IPS-20b (cell line): ENCODE measurements around the gene GNPTAB.

Experiments used
- H3K27ac ChIP-seq: one replicate; pipeline ENCODE4 v1.5.1; 2013; ENCODE audit warnings: low read length
- H3K27me3 ChIP-seq: 2 replicates; pipeline ENCODE4 v1.6.1; 2013; ENCODE audit warnings: mild to moderate bottlenecking, low read length, inconsistent platforms; ENCODE audit not compliant: insufficient read depth
- H3K36me3 ChIP-seq: 2 replicates; pipeline ENCODE4 v1.6.1; 2013; ENCODE audit warnings: low read depth, mild to moderate bottlenecking, inconsistent platforms, low read length, moderate library complexity; ENCODE audit not compliant: insufficient read depth
- H3K4me1 ChIP-seq: 2 replicates; pipeline ENCODE4 v1.6.1; 2013; ENCODE audit warnings: mild to moderate bottlenecking, control low read depth, inconsistent platforms, low read length, moderate library complexity; ENCODE audit not compliant: insufficient read depth
- H3K4me3 ChIP-seq: 2 replicates; pipeline ENCODE4 v1.5.1; 2013; ENCODE audit warnings: mild to moderate bottlenecking, low read length, inconsistent platforms
- H3K9ac ChIP-seq: 2 replicates; pipeline ENCODE4 v1.6.1; 2013; ENCODE audit warnings: low read depth, mild to moderate bottlenecking, inconsistent platforms, low read length, moderate library complexity
- H3K9me3 ChIP-seq: 2 replicates; pipeline ENCODE4 v1.6.1; 2013; ENCODE audit warnings: mild to moderate bottlenecking, low read depth, low read length, inconsistent platforms; ENCODE audit not compliant: insufficient read depth

Gene GNPTAB

DNA sequence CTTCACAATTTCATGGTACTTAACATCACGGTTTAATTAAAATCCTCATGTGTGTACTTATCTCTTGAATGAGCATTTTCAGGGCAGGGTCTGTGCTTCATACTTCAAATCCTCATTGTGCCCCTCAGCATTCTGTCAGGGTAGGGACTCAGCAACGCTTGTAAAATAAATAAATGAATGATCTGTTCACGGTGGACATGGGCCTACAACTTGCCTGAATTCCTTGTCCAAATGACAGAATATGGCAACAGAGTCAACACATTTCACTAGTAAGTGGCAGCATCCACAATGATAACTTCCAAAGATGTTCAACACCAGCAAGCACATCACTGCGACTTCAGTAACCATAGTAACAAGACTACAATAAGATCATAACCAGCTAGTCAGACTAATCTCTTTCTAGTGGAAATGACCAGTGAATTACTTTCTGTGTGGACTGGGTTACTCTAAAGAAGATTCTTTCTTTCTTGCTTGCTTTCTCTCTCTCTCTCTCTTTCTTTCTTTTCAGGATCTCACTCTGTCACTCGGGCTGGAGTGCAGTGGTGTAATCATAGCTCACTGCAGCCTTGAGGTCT, 14.5 kb upstream of the GNPTAB start:
- no peaks in the 10 kb centered on the region for H3K4me1 ChIP-seq
- no peak overlapping the region for H3K27ac ChIP-seq
- H3K9me3 ChIP-seq, result no peaks in the 10 kb centered on the region
- H3K9ac ChIP-seq, result no peak overlapping the region
- H3K27me3 ChIP-seq, result no peaks in the 10 kb centered on the region
- no peak overlapping the region for H3K4me3 ChIP-seq
- H3K36me3 ChIP-seq, result no peaks in the 10 kb centered on the region

DNA sequence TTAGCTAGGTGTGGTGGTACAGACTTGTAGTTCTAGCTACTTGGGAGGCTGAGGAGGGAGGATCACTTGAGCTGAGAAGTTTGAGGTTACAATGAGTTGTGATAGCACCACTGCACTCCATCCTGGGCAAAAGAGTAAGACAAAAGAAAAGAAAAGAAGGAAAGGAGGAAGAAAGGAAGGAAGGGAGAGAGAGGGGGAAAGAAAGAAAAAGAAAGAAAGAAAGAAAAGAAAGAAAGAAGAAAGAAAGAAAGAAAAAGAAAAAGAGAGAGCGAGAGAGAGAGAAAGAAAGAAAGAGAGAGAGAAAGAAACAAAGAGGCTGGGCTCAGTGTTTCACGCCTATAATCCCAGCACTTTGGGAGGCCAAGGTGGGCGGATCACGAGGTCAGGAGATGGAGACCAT, 10.3 kb upstream of the GNPTAB start:
- Histone ChIP-seq H3K27ac (no peak overlapping the region), H3K9me3 (no peaks in the 10 kb centered on the region), H3K4me1 (no peaks in the 10 kb centered on the region), H3K9ac (no peak overlapping the region), H3K27me3 (no peaks in the 10 kb centered on the region), H3K36me3 (no peaks in the 10 kb centered on the region), H3K4me3 (no peak overlapping the region)

DNA sequence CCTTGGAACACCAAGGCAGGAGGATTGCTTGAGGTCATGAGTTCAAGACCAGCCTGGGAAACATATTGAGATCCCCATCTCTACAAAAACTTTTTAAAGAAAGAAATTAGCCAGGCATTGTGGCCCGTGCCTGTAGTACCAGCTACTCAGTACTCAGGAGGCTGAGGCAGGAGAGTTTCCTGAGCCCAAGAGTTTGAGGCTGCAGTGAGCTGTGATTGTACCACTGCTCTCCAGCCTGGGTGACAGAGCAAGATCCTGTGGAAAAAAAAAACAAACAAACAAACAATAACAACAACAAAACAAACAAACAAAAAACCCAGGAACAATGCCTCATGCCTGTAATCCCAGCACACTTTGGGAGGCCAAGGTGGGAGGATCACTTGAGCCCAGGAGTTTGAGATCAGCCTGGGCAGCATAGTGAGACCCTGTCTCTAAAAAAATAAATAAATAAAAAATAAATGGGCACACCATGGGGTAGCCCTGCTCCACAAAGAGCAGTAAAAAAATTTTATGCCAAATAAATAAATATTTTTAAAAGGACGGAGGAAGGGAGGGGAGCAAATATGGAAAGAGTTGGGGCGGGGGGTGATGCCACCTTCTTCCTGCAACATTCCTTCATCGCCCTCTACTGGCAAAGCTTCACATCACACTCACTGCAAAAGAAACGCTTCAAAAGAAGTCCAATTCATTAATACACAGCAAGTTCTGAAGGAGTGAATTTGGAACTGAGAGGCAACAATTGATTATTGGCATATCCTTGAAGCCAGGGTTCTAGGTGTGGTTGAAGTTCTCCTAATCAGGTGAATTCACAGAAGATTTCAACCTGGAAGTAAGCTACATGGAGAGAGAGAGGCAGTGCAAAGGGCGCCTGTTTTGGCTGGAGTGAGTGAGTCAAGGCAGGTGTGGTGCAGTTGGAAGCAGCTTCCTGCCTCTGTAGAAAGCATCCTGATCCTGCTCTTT, 8.8 kb upstream of the GNPTAB start:
- H3K9ac ChIP-seq, result no peak overlapping the region
- H3K36me3 ChIP-seq, result no peaks in the 10 kb centered on the region
- H3K9me3 ChIP-seq, result no peaks in the 10 kb centered on the region
- H3K4me1 ChIP-seq, result no peaks in the 10 kb centered on the region
- no peak overlapping the region for H3K4me3 ChIP-seq
- H3K27ac ChIP-seq, result no peak overlapping the region
- no peaks in the 10 kb centered on the region for H3K27me3 ChIP-seq

DNA sequence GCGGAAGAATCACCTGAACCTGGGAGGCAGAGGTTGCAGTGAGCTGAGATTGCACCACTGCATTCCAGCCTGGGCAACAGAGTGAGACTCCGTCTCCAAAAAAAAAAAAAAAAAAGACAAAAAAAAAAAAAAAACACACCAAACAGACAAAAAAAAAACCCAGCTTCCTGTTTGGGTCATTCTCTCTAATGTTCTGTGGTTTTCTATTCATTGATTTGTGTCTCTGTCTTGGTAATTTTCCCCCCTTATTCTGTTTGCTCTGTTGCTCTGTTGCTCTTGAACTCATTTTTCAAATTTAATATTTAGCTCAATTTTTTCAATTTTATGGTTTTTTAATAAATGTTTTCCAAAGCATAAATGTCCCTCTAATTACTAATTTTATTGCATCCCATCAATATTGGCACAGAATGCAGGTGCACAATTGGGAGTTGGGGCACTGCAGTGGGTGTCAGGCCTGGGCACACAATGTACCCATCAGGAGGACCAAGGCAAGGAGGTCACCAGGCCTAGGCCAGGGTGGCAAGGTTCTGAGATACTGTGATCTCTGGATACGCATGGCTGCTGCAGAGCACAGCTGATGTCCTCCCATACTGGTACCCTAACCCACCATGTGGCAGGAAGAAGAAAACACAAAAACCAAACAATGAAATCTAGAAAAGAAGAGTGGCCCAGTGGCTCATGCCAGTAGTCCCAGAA, 8.0 kb upstream of the GNPTAB start:
- H3K36me3 ChIP-seq, result no peaks in the 10 kb centered on the region
- no peak overlapping the region for H3K4me3 ChIP-seq
- H3K9me3 ChIP-seq, result no peaks in the 10 kb centered on the region
- no peaks in the 10 kb centered on the region for H3K27me3 ChIP-seq
- no peaks in the 10 kb centered on the region for H3K4me1 ChIP-seq
- H3K9ac ChIP-seq, result no peak overlapping the region
- no peak overlapping the region for H3K27ac ChIP-seq

DNA sequence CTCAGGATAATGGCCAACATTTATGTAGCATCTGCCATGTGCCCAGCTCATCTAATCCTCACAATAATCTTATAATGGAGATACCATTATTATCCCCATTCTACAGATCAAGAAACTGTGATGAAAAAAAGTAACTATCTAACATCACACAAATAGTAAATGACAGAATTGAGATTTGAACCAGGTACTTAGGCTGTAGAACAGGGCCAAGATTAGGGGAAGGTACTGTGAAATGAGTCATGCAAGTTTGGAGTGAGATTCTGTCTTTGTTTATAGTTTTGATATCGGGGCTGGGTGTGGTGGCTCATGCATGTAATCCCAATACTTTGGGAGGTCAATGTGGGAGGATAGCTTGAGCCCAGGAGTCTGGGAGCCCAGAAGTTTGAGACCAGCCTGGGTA, 1.3 kb upstream of the GNPTAB start:
- H3K27ac ChIP-seq, result no peak overlapping the region
- peaks cover 10% of the 10 kb centered on the region; the same call in 1 of the 2 replicates for H3K4me1 ChIP-seq
- H3K4me3 ChIP-seq, result no peak overlapping the region
- H3K9ac ChIP-seq, result no peak overlapping the region
- H3K36me3 ChIP-seq, result no peaks in the 10 kb centered on the region
- no peaks in the 10 kb centered on the region for H3K27me3 ChIP-seq
- no peaks in the 10 kb centered on the region for H3K9me3 ChIP-seq

DNA sequence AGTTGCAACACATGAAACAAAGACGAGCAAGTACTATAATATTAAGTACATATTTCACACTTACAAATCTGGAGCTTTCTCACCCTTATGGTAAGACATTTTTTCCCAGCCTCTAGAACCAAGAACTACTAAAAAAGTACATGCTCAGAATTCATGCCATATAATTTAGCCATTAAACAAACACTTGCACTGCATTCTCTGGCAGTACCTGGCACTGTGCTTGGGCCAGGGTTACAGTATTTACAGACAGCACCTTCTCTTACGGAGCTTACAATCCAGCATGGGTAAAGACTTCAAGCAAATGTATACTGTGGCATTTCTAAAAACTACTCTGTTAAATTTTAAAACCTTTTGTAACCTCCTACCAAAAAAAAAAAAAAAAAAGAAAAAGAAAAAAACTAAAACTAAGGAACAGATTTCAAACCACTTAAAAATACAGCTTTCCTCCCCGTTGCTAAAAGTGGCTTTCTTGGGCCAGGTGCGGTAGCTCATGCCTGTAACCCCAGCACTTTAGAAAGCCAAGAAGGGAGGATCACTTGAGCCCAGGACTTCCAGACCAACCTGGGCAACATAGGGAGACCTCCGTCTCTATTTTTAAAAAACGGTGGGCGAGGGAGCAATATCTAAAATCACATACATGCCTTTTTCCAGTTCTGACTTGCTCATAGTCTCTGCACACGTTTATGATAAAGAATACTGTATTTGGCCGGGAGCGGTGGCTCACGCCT, 956 bp downstream of the GNPTAB start:
- Histone ChIP-seq H3K4me1 (peaks cover 30% of the 10 kb centered on the region), H3K27me3 (no peaks in the 10 kb centered on the region), H3K9me3 (no peaks in the 10 kb centered on the region), H3K4me3 (peak overlapping the region; percentile 88), H3K36me3 (no peaks in the 10 kb centered on the region), H3K27ac (no peak overlapping the region), H3K9ac (peak overlapping the region; percentile 86)

DNA sequence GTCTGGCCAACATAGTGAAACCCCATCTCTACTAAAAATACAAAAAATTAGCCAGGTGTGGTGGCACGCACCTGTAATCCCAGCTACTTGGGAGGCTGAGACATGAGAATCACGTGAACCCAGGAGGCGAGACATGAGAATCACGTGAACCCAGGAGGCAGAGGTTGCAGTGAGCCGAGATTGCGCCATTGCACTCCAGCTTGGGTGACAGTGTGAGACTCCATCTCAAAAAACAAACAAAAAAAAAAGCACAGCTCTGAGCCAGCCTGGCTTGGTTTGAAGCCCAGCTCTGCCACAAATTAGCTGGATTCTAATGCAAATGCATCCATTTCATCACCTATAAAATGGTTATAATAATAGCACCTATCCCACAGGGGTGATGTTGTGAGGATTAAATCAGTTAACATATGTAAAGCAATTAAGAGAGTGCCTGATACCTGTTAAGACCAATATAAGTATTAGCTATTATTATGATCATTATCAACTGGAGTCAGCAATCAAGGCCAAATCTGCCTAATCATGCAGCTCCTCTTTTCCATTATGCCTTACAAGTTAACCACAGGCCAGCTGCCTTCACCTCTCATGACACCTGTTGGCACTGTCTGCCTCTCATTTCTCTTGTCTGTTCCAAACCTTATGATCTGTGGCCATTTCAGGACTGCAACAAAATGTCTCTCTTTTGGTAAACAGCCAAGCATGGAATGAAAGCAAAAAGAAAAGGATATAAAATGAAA, 2.1 kb downstream of the GNPTAB start:
- H3K9me3 ChIP-seq, result no peaks in the 10 kb centered on the region
- peak overlapping the region; percentile 88; the same call in 1 of the 2 replicates for H3K4me3 ChIP-seq
- no peaks in the 10 kb centered on the region for H3K36me3 ChIP-seq
- H3K27me3 ChIP-seq, result no peaks in the 10 kb centered on the region
- peaks cover 32% of the 10 kb centered on the region for H3K4me1 ChIP-seq
- H3K9ac ChIP-seq, result no peak overlapping the region
- no peak overlapping the region for H3K27ac ChIP-seq

DNA sequence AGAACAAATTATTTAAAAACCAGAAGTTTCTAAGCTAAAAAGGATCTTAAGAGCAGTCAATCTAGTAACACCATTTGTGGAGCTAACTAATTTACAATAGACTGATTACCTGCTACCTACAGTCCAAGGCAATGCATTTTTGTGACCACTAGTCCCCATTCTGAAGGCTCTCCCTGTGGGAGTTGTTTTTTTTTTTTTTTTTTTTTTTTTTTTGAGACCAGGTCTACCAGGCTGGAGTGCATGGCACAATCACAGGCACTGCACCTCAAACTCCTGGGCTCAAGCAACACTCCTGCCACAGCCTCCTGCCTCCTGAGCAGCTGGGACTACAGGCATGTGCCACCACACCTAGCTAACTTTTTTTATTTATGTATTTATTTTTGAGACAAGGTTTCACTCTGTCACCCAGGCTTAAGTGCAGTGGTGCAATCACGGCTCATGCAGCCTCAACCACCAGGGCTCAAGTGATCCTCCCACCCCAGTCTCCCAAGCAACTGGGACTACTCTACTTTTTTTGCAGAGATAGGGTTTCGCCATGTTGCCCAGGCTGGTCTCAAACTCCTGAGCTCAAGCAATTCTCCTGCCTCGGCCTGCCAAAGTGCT, 3.9 kb downstream of the GNPTAB start:
- Histone ChIP-seq H3K27me3 (no peaks in the 10 kb centered on the region), H3K4me1 (peaks cover 44% of the 10 kb centered on the region), H3K36me3 (no peaks in the 10 kb centered on the region), H3K9me3 (no peaks in the 10 kb centered on the region), H3K27ac (no peak overlapping the region), H3K9ac (no peak overlapping the region), H3K4me3 (no peak overlapping the region)

DNA sequence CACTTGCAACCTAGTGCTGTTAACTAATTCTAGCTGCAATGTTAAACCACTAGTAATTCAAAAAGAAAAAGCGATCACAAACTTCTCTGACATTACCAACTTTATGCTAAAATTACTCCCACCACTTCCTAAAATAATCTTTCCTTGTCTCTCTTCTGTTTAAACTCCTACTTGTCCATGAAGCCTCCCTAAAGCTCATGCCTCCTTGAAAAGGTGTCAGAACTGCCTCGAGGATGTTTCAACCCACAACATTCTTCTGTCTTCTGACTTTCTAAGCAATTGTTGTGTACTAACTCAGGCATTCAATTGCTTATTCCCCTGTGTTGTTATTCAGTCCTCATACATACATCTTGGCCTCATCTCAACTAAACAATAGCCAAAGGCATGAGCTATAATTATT, 5.9 kb downstream of the GNPTAB start:
- Histone ChIP-seq H3K36me3 (0 out of 2 replicates have a peak, but pooled peaks cover 3% of the 10 kb centered on the region), H3K9me3 (no peaks in the 10 kb centered on the region), H3K9ac (peak overlapping the region; percentile 18; the same call in 1 of the 2 replicates), H3K27ac (no peak overlapping the region), H3K4me1 (peaks cover 49% of the 10 kb centered on the region), H3K4me3 (peak overlapping the region; percentile 43), H3K27me3 (no peaks in the 10 kb centered on the region)

DNA sequence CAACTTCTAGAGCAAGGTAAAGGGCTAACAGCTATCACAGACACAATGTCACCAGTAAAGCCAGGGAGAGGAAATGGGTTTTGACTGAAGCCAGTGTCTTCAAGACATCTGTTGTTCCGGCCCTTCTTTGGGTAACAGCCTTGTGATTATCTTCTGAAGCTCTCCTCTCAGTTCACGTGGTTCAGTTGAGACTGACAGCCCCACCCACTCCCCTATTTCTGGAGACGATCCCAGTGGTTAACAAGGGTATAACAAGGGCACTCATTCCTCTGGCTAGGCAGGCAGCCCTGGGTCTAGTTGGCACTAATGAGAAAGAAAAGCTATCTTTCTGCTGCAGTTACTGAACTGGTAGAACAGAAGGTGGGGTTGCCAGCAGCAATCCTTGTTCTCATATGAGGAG, 6.9 kb downstream of the GNPTAB start:
- Histone ChIP-seq H3K9ac (no peak overlapping the region), H3K27me3 (no peaks in the 10 kb centered on the region), H3K4me1 (peaks cover 46% of the 10 kb centered on the region), H3K9me3 (no peaks in the 10 kb centered on the region), H3K27ac (no peak overlapping the region), H3K4me3 (peak overlapping the region; percentile 10; the same call in 1 of the 2 replicates), H3K36me3 (0 out of 2 replicates have a peak, but pooled peaks cover 3% of the 10 kb centered on the region)
